ENCODE measurements around the gene ASCC1. TPM values are rescaled to one million over a fixed set of nuclear protein-coding genes. Genes with fewer than 3 reads are reported as not detected.
"Not testable (repeated sequence)": the region's sequence is repeated elsewhere in the genome, so short reads cannot be mapped to it uniquely, and the experiment has no call there.

The ASCC1 gene
- total RNA-seq, 1 experiment from 2014 or later, result 15.7 TPM

DNA sequence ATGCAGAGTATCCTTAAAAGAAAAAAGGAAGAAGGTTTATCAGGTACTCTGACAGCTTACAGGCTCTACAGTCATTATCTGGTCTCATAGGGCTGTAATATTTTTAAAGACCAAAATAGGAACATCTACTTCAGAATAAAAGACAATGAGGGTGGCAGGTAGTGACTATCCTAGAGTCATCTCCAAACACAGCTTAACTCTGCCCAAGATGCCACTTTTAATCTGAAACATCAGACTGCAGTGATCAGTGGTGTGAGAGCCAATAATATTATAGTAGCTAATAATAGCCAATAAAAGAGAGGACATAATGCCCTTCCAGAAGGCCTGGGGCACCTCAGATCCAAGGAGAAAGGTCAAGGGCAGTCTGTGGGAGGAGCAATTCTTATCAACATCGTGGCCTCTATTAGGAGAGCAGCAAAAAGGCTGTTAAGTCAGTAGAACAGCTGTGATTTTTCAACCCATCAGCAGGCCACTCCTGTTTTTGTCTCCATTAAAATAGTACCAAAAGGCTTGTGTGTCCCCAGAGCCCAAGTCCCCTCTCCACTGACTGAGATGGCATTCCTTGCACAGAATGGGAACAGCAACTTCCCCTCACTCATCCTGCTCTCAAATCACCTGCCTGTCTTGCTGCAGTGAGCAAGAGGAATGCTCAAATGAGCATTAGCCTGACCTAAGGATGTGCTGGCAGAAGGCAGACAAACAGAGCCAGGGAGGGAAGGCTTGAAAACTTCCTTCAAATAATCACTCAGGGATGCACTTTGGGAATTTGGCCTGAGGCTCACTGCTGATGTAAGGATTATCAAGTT lies 107.0 kb downstream of the ASCC1 start:
- Histone ChIP-seq H3K4me3 (ENCODE audit: low read length) (no peak overlapping the region), H3K9me3 (ENCODE audit: low read length) (no peaks in the 10 kb centered on the region), H2AFZ (ENCODE audit: low read length) (no peak overlapping the region), H3K27me3 (ENCODE audit: low read length) (no peaks in the 10 kb centered on the region), H3K9me2 (replicated peaks; ENCODE audit: low read length) (no peaks in the 10 kb centered on the region), H3F3A (ENCODE audit: low read length, unreplicated experiment) (no peaks in the 10 kb centered on the region), H4K20me1 (ENCODE audit: low read length) (no peaks in the 10 kb centered on the region), H3K79me2 (ENCODE audit: low read length) (no peaks in the 10 kb centered on the region), H3K36me3 (ENCODE audit: low read depth, low read length) (no peaks in the 10 kb centered on the region), H3K9ac (ENCODE audit: low read length) (no peak overlapping the region), H3K4me2 (ENCODE audit: low read length) (no peak overlapping the region), H3K4me1 (ENCODE audit: insufficient read depth, low read length) (peaks cover 41% of the 10 kb centered on the region), H3K27ac (ENCODE audit: low read length) (peak overlapping the region; percentile 20; the same call in 1 of the 2 replicates)
- DNase-seq (peak; percentile 81), ATAC-seq (peak; percentile 77)
- TSS peak; percentile 55 for BruUV-seq (replicated peaks)
- intact Hi-C loops (cut with micrococcal nuclease), result no loop called here
- TF ChIP-seq EZH2phosphoT487 (IDR thresholded peaks at IDR 0.05; ENCODE audit: borderline replicate concordance, low read length) (no peak), EZH2 (IDR thresholded peaks at IDR 0.05; ENCODE audit: low read length, unreplicated experiment) (no peak)
- TF ChIP-seq, protein P1, sequence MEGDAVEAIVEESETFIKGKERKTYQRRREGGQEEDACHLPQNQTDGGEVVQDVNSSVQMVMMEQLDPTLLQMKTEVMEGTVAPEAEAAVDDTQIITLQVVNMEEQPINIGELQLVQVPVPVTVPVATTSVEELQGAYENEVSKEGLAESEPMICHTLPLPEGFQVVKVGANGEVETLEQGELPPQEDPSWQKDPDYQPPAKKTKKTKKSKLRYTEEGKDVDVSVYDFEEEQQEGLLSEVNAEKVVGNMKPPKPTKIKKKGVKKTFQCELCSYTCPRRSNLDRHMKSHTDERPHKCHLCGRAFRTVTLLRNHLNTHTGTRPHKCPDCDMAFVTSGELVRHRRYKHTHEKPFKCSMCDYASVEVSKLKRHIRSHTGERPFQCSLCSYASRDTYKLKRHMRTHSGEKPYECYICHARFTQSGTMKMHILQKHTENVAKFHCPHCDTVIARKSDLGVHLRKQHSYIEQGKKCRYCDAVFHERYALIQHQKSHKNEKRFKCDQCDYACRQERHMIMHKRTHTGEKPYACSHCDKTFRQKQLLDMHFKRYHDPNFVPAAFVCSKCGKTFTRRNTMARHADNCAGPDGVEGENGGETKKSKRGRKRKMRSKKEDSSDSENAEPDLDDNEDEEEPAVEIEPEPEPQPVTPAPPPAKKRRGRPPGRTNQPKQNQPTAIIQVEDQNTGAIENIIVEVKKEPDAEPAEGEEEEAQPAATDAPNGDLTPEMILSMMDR (conservative IDR thresholded peaks at IDR 0.05; ENCODE audit: low read depth, low read length), result no peak
- ChIA-PET POLR2A (ENCODE audit: unreplicated experiment) (no interaction called here), CTCF (no interaction called here)

DNA sequence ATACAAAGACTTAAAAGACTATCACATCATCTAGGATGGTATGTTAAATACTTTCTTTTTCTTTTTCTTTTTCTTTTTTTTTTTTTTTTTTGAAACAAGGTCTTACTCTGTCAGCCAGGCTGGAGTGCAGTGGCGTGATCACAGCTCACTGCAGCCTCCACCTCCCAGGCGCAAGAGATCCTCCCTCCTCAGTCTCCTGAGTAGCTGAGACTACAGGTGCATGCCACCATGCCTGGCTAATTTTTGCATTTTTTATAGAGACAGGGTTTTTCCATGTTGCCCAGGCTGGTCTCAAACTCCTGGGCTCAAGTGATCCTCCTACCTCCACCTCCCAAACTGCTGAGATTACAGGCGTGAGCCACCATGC lies 108.1 kb downstream of the ASCC1 start:
- BruUV-seq (replicated peaks); DNase-seq; H3K4me3 ChIP-seq (ENCODE audit: low read length); H3K27me3 ChIP-seq (ENCODE audit: low read length); H3K9me2 ChIP-seq (replicated peaks; ENCODE audit: low read length); ATAC-seq; H3K9ac ChIP-seq (ENCODE audit: low read length); H3K79me2 ChIP-seq (ENCODE audit: low read length); H3F3A ChIP-seq (ENCODE audit: low read length, unreplicated experiment); H3K36me3 ChIP-seq (ENCODE audit: low read depth, low read length); H2AFZ ChIP-seq (ENCODE audit: low read length); POLR2A ChIA-PET (ENCODE audit: unreplicated experiment); intact Hi-C loops (cut with micrococcal nuclease); H3K9me3 ChIP-seq (ENCODE audit: low read length); H4K20me1 ChIP-seq (ENCODE audit: low read length): not testable (repeated sequence)
- CTCF ChIA-PET, result interaction anchor here (0.7 kb wide), 1 partner anchor 160 kb away, joined by 4 read pairs; no protein-coding TSS in a partner anchor
- Histone ChIP-seq H3K4me2 (ENCODE audit: low read length) (peak overlapping the region; percentile 82), H3K27ac (ENCODE audit: low read length) (peak overlapping the region; percentile 75), H3K4me1 (ENCODE audit: insufficient read depth, low read length) (peaks cover 41% of the 10 kb centered on the region)

DNA sequence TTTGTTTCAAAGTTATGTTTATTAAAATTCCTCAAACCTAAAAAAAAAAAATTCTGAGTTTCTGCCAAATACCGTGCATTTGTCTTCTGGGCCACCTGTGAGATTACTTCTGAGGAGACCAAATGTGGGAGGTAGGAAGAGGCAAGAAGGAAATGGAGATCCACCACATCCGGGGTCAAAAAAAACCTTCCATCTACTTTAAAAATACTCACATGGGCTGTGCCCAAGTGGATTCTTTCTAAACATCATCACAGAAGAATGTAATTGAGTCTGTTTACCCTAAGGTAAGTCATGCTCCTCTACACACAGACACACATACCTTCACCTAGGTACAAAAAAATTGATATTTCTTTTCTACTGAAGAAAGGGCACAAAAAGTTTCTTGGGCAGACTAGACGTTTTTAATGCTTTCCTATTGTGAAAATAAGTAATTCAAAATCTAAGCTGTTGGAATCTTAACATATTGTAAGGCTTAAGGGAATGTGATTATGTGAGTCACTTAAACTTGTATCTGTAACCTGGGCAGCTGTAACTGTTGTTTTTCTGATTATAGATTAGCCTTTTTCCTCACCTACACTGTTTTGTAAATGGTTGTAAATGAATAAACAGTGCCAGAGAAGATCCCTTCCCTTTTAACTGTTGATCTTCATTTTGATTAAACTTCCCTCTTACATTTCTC lies 108.6 kb downstream of the ASCC1 start:
- POLR2A ChIA-PET (ENCODE audit: unreplicated experiment), result no interaction called here
- TSS peak; percentile 94 for BruUV-seq (replicated peaks)
- DNase-seq (peak; percentile 89), ATAC-seq (peak; percentile 87)
- Histone ChIP-seq H3K4me3 (ENCODE audit: low read length) (no peak overlapping the region), H3K36me3 (ENCODE audit: low read depth, low read length) (no peaks in the 10 kb centered on the region), H3K9me2 (replicated peaks; ENCODE audit: low read length) (no peaks in the 10 kb centered on the region), H3K9ac (ENCODE audit: low read length) (no peak overlapping the region), H4K20me1 (ENCODE audit: low read length) (no peaks in the 10 kb centered on the region), H3K9me3 (ENCODE audit: low read length) (no peaks in the 10 kb centered on the region), H3K4me1 (ENCODE audit: insufficient read depth, low read length) (peaks cover 41% of the 10 kb centered on the region), H3K27me3 (ENCODE audit: low read length) (no peaks in the 10 kb centered on the region), H3K4me2 (ENCODE audit: low read length) (peak overlapping the region; percentile 82), H3F3A (ENCODE audit: low read length, unreplicated experiment) (no peaks in the 10 kb centered on the region), H3K27ac (ENCODE audit: low read length) (peak overlapping the region; percentile 75), H2AFZ (ENCODE audit: low read length) (no peak overlapping the region), H3K79me2 (ENCODE audit: low read length) (no peaks in the 10 kb centered on the region)
- TF ChIP-seq EZH2 (IDR thresholded peaks at IDR 0.05; ENCODE audit: low read length, unreplicated experiment) (no peak), EZH2phosphoT487 (IDR thresholded peaks at IDR 0.05; ENCODE audit: borderline replicate concordance, low read length) (no peak)
- TF ChIP-seq, protein P1 (conservative IDR thresholded peaks at IDR 0.05; ENCODE audit: low read depth, low read length), result no peak
- CTCF ChIA-PET, result interaction anchor here (0.6 kb wide), 1 partner anchor 64 kb away, joined by 3 read pairs; no protein-coding TSS in a partner anchor
- intact Hi-C loops (cut with micrococcal nuclease), result no loop called here

Measured in PC-3 (cell line).